ENCODE data around the gene TRMT112. TPM values are rescaled to one million over a fixed set of nuclear protein-coding genes. Genes with fewer than 3 reads are reported as not detected.

TRMT112 gene
- total RNA-seq, 1 experiment from 2014 or later, result 341 TPM

DNA sequence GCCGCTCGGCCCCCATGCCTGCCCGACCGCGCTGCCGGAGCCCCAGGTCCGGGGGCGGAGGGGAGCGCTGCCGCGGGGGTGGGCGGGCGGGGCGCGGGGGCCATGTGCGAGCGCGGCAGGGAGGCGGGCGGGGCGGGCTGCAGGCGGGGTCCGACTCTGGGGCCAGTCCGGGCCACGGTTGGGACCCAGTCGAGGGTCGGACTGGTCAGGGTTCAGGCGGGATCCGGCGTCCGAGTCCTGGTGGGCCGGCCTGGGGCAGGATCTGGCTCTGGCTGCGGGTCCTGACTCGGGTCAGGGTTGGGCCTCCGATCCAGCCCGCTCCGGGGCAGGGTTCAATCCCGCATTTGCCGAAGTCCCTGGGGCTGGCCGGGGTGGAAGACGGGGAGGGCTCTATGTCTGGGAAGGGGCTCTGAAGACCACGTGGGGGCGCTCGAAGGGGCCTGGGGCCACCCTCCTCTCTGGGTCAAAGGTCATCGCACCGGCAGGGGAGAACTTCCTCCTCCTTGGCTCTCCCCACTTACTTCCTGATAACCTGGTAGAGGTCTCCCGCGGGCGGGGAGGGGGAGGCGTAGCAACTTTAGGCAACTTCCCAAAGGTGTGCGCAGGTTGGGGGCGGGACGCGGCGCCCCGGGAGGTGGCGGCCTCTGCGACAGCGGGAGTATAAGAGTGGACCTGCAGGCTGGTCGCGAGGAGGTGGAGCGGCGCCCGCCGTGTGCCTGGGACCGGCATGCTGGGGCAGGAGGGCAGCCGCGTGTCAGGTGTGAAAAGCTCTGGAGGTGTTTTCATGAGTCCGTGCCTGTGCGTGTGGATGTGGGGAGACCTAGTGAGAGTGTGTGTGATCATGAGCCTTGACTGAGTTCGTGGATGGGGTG, 11.4 kb downstream of the TRMT112 start:
- intact Hi-C loops (cut with micrococcal nuclease; ENCODE audit: unreplicated experiment), result loop anchor here (10.0 kb wide), 1 partner anchor 61 kb away; the partner anchor contains the start of genes FKBP2 and PPP1R14B
- Histone ChIP-seq H3K9me3 (ENCODE audit: control insufficient read depth, insufficient read depth, low read depth, low read length) (no peaks in the 10 kb centered on the region), H3K4me3 (ENCODE audit: low read depth in 2 of 2, low read length in 2 of 2) (peak overlapping the region; percentile 72 to 80), H3K4me1 (ENCODE audit: control insufficient read depth, insufficient read depth, low read length) (peaks cover 13% of the 10 kb centered on the region), H3K36me3 (ENCODE audit: control insufficient read depth, insufficient read depth, low read length) (no peaks in the 10 kb centered on the region), H3K27me3 (ENCODE audit: control insufficient read depth, insufficient read depth, low read length) (no peaks in the 10 kb centered on the region), H3K27ac (ENCODE audit: low read length) (peak overlapping the region; percentile 77)
- ATAC-seq (peak; percentile 39), DNase-seq (ENCODE audit: low read depth, low spot score) (no peak)
- TF ChIP-seq, protein P1, sequence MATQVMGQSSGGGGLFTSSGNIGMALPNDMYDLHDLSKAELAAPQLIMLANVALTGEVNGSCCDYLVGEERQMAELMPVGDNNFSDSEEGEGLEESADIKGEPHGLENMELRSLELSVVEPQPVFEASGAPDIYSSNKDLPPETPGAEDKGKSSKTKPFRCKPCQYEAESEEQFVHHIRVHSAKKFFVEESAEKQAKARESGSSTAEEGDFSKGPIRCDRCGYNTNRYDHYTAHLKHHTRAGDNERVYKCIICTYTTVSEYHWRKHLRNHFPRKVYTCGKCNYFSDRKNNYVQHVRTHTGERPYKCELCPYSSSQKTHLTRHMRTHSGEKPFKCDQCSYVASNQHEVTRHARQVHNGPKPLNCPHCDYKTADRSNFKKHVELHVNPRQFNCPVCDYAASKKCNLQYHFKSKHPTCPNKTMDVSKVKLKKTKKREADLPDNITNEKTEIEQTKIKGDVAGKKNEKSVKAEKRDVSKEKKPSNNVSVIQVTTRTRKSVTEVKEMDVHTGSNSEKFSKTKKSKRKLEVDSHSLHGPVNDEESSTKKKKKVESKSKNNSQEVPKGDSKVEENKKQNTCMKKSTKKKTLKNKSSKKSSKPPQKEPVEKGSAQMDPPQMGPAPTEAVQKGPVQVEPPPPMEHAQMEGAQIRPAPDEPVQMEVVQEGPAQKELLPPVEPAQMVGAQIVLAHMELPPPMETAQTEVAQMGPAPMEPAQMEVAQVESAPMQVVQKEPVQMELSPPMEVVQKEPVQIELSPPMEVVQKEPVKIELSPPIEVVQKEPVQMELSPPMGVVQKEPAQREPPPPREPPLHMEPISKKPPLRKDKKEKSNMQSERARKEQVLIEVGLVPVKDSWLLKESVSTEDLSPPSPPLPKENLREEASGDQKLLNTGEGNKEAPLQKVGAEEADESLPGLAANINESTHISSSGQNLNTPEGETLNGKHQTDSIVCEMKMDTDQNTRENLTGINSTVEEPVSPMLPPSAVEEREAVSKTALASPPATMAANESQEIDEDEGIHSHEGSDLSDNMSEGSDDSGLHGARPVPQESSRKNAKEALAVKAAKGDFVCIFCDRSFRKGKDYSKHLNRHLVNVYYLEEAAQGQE (IDR thresholded peaks at IDR 0.05; ENCODE audit: insufficient read depth in 1 of 2, low read depth in 2 of 2, low read length in 1 of 2), result no peak
- TF ChIP-seq SIN3A (IDR thresholded peaks at IDR 0.05; ENCODE audit: borderline replicate concordance, insufficient read depth, low read depth, low read length) (0 out of 2 replicates have a peak, but pooled peaks have one; percentile 69), POLR2AphosphoS5 (IDR thresholded peaks at IDR 0.05; ENCODE audit: low read depth, low read length) (peak; percentile 39; the same call in 1 of the 2 replicates)
- TF ChIP-seq, protein P2, sequence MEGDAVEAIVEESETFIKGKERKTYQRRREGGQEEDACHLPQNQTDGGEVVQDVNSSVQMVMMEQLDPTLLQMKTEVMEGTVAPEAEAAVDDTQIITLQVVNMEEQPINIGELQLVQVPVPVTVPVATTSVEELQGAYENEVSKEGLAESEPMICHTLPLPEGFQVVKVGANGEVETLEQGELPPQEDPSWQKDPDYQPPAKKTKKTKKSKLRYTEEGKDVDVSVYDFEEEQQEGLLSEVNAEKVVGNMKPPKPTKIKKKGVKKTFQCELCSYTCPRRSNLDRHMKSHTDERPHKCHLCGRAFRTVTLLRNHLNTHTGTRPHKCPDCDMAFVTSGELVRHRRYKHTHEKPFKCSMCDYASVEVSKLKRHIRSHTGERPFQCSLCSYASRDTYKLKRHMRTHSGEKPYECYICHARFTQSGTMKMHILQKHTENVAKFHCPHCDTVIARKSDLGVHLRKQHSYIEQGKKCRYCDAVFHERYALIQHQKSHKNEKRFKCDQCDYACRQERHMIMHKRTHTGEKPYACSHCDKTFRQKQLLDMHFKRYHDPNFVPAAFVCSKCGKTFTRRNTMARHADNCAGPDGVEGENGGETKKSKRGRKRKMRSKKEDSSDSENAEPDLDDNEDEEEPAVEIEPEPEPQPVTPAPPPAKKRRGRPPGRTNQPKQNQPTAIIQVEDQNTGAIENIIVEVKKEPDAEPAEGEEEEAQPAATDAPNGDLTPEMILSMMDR (IDR thresholded peaks at IDR 0.05), result peak; percentile 86
- ChIA-PET CTCF (interaction anchor here (0.5 to 2.3 kb wide), 2 partner anchors 49 to 616 kb away, joined by 3 to 25 read pairs; no protein-coding TSS in a partner anchor), POLR2A (interaction anchor here (0.6 to 1.1 kb wide), 5 partner anchors 11 to 1474 kb away, joined by 3 to 8 read pairs (median 4); partner anchors contain the start of genes BAD, PRDX5, STX5 and TRMT112)
- TSS peak; percentile 77 for BruUV-seq (replicated peaks)
- in situ Hi-C loops (cut with HindIII; ENCODE audit: low pct_unique_long_range_greater_than_20kb, low sequenced_read_pairs), result no loop called here

DNA sequence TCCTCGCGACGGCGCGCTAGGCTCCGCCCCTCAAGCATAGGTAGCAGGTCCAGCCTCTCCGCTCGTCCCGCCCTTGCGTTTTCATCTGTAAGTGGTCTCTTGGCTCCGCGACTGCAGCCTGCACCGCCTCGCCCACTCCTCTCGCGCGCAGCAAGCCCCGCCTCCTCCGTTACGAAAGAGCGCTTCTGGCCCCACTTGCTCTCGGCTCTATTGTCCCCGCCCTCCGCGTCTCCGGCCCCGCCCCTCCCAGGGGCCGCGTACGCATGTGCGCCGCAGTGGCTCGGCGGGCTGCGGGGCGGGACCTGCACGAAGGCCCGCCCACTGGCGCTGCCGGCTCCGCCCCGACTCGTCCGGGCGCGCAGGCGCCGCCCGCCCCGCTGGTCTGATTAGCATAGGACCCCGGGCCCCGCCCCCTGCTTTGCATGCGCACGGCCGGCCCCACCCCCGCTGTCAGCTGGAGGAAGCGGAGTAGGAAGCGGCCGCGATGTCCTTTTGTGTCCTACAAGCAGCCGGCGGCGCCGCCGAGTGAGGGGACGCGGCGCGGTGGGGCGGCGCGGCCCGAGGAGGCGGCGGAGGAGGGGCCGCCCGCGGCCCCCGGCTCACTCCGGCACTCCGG, 12.2 kb downstream of the TRMT112 start, which contains the start of gene ESRRA:
Gene ESRRA (plus strand): TSS at position 450 of the 616 bp plus-strand sequence. CDS start 1,656 bp downstream, outside the sequence.
- H3K27me3 ChIP-seq (ENCODE audit: control insufficient read depth, insufficient read depth, low read length), result no peaks in the 10 kb centered on the region
- CTCF ChIA-PET, result interaction anchor here (0.5 to 2.3 kb wide), 7 partner anchors 12 to 1415 kb away, joined by 3 to 25 read pairs (median 4); partner anchors contain the start of genes PLCB3, PRDX5 and TRMT112
- intact Hi-C loops (cut with micrococcal nuclease; ENCODE audit: unreplicated experiment) (loop anchor here (10.0 kb wide), 1 partner anchor 60 kb away; the partner anchor contains the start of genes FKBP2 and PPP1R14B), in situ Hi-C loops (cut with HindIII; ENCODE audit: low pct_unique_long_range_greater_than_20kb, low sequenced_read_pairs) (no loop called here)
- H3K36me3 ChIP-seq (ENCODE audit: control insufficient read depth, insufficient read depth, low read length), result no peaks in the 10 kb centered on the region
- DNase-seq (ENCODE audit: low read depth, low spot score), result peak; percentile 96
- peak; percentile 83 for ATAC-seq
- peaks cover 15% of the 10 kb centered on the region for H3K4me1 ChIP-seq (ENCODE audit: control insufficient read depth, insufficient read depth, low read length)
- POLR2A ChIA-PET, result interaction anchor here (0.6 to 0.7 kb wide), 6 partner anchors 13 to 1473 kb away, joined by 3 to 7 read pairs (median 4); partner anchors contain the start of genes BAD, PRDX5 and STX5
- no peak for TF ChIP-seq TCF7L2 (IDR thresholded peaks at IDR 0.05; ENCODE audit: low read depth, low read length)
- peak; percentile 86; the same call in 1 of the 2 replicates for TF ChIP-seq SIN3A (IDR thresholded peaks at IDR 0.05; ENCODE audit: borderline replicate concordance, insufficient read depth, low read depth, low read length)
- no TSS peak for BruUV-seq (replicated peaks)
- H3K9me3 ChIP-seq (ENCODE audit: control insufficient read depth, insufficient read depth, low read depth, low read length), result no peaks in the 10 kb centered on the region
- H3K27ac ChIP-seq (ENCODE audit: low read length), result peak within 1 kb of the TSS; percentile 95
- peak within 1 kb of the TSS; percentile 72 to 96 for H3K4me3 ChIP-seq (ENCODE audit: low read depth in 2 of 2, low read length in 2 of 2)
